K562 (cell line): ENCODE results near the gene SUMF2. TPM values are rescaled to one million over a fixed set of nuclear protein-coding genes. Genes with fewer than 3 reads are reported as not detected.
A peak's percentile ranks its signal among the peaks of the same experiment; 100 is the strongest.

ENCODE experiments used
- ATF7 ChIP-seq: fragments of 450-650 bp; IDR thresholded peaks from 2 replicates; pipeline ENCODE4 v1.7.1; 2014; ENCODE audit warnings: mild to moderate bottlenecking, moderate library complexity
- CBX1 ChIP-seq: sonication (generic); IDR thresholded peaks from 2 replicates; pipeline ENCODE4 v1.6.1; 2016; ENCODE audit warnings: antibody characterized with exemption, low read depth, mild to moderate bottlenecking
- CREB1 ChIP-seq, 2 experiments: sonication (generic) in 1 of 2; formaldehyde crosslinking in 1 of 2; IDR thresholded peaks; 2 replicates each; pipeline versions ENCODE4 v1.6.1 to v1.8.0; 2012 to 2022; ENCODE audit warnings: inconsistent platforms in 1 of 2, mild to moderate bottlenecking in 1 of 2, missing genetic modification reagents in 1 of 2, moderate library complexity in 1 of 2
- ERF ChIP-seq: fragments of 450-650 bp; formaldehyde crosslinking; IDR thresholded peaks from 2 replicates; pipeline ENCODE4 v1.4.0; 2020; ENCODE audit warnings: mild to moderate bottlenecking, mixed read lengths
- HBP1 ChIP-seq: fragments of 450-650 bp; formaldehyde crosslinking; IDR thresholded peaks from 2 replicates; pipeline ENCODE4 v1.4.0; 2022; ENCODE audit warnings: missing genetic modification characterization
- HIVEP1 ChIP-seq: fragments of 250-450 bp; sonication (Bioruptor Pico); IDR thresholded peaks from 2 replicates; pipeline ENCODE4 v1.4.0; 2020; ENCODE audit warnings: mild to moderate bottlenecking
- HMG20B ChIP-seq: fragments of 250-450 bp; sonication (Bioruptor Pico); IDR thresholded peaks from 2 replicates; pipeline ENCODE4 v1.5.0; 2021; ENCODE audit warnings: mild to moderate bottlenecking
- ID3 ChIP-seq, 2 experiments: fragments of 250-450 bp in 1 of 2; fragments of 450-650 bp in 1 of 2; sonication (Bioruptor Pico) in 1 of 2; IDR thresholded peaks; 2 replicates each; pipeline versions ENCODE4 v1.6.1 to v1.8.0; 2016 to 2021; ENCODE audit warnings: mild to moderate bottlenecking in 2 of 2, moderate library complexity in 2 of 2, missing compliant biosample characterization in 1 of 2, missing genetic modification characterization in 1 of 2
- MAZ ChIP-seq, 2 experiments: fragments of 450-650 bp in 1 of 2; sonication (generic) in 1 of 2; formaldehyde crosslinking; IDR thresholded peaks in 1 of 2; conservative IDR thresholded peaks in 1 of 2; 2 replicates each; pipeline versions ENCODE4 v1.4.0 to v1.5.0; 2020; ENCODE audit warnings: mild to moderate bottlenecking in 1 of 2, missing genetic modification reagents in 1 of 2
- NEUROD1 ChIP-seq: fragments of 150-350 bp; IDR thresholded peaks from 2 replicates; pipeline ENCODE4 v1.6.1; 2014; ENCODE audit warnings: borderline replicate concordance, low read length, low read depth; ENCODE audit not compliant: partially characterized antibody
- NFRKB ChIP-seq: fragments of 450-650 bp; IDR thresholded peaks from 2 replicates; pipeline ENCODE4 v1.6.1; 2016; ENCODE audit warnings: low read depth
- PCBP1 ChIP-seq: fragments of 200-400 bp; formaldehyde crosslinking; IDR thresholded peaks from 2 replicates; pipeline ENCODE4 v1.6.1; 2018; ENCODE audit warnings: mild to moderate bottlenecking, low read depth, low read length; ENCODE audit not compliant: poor library complexity, severe bottlenecking
- RBM17 ChIP-seq: fragments of 200-400 bp; formaldehyde crosslinking; IDR thresholded peaks from 2 replicates; pipeline ENCODE4 v1.6.1; 2017; ENCODE audit warnings: low read depth, mild to moderate bottlenecking, low read length, borderline replicate concordance
- SAP30 ChIP-seq: fragments of 200-600 bp; sonication (generic); IDR thresholded peaks from 2 replicates; pipeline ENCODE4 v1.6.1; 2012; ENCODE audit warnings: borderline replicate concordance, low read depth, mild to moderate bottlenecking, moderate library complexity, low read length, control low read depth, inconsistent platforms; ENCODE audit not compliant: insufficient read depth, poor library complexity, severe bottlenecking
- TAF7 ChIP-seq: fragments of 450-650 bp; IDR thresholded peaks from 2 replicates; pipeline ENCODE4 v1.6.1; 2016; ENCODE audit warnings: missing genetic modification characterization, missing compliant biosample characterization
- U2AF1 ChIP-seq: fragments of 200-400 bp; formaldehyde crosslinking; optimal IDR thresholded peaks from 2 replicates; pipeline ENCODE3; 2017; ENCODE audit warnings: mild to moderate bottlenecking, low read depth, low read length, moderate library complexity
- XRCC5 ChIP-seq: fragments of 200-400 bp; formaldehyde crosslinking; IDR thresholded peaks from 2 replicates; pipeline ENCODE4 v1.6.1; 2017; ENCODE audit warnings: low read depth, mild to moderate bottlenecking, low read length
- YY1 ChIP-seq, 3 experiments: IDR thresholded peaks; 2 replicates each; pipeline ENCODE4 v1.6.1; 2011; ENCODE audit warnings: low read length in 2 of 3, mild to moderate bottlenecking in 2 of 3, moderate library complexity in 2 of 3, borderline replicate concordance in 1 of 3, control low read depth in 1 of 3, low read depth in 1 of 3; ENCODE audit not compliant: insufficient read depth in 3 of 3, insufficient replicate concordance in 2 of 3, control insufficient read depth in 1 of 3, insufficient read length in 1 of 3; ENCODE audit errors: extremely low read depth in 1 of 3
- ZNF77 ChIP-seq: fragments of 250-450 bp; sonication (Bioruptor Pico); IDR thresholded peaks from 2 replicates; pipeline ENCODE4 v1.5.0; 2020
- polyA plus RNA-seq, 8 experiments: library from polyadenylated mRNA; depleted of rRNA in 4 of 8; stranded (reverse) in 5 of 8; unstranded in 3 of 8; fragments of >200 nt; fragmentation: Nextera tagmentation in 2 of 8; fragmentation: Illumina TruSeq in 1 of 8; extraction: Ambion mirVana in 2 of 8; extraction: Trizol in 1 of 8; gene quantifications; 2 replicates each; pipeline versions ENCODE4 v1.2.1 to v1.2.3, GENCODE V29; 2011 to 2014; ENCODE audit warnings: inconsistent platforms in 1 of 8, missing spikeins in 1 of 8
- total RNA-seq, 7 experiments: library from RNA; depleted of rRNA in 6 of 7; stranded (reverse); fragments of >200 nt in 6 of 7; fragmentation: Illumina TruSeq in 2 of 7; extraction: Trizol in 2 of 7; gene quantifications; 2 replicates each; pipeline versions ENCODE4 v1.2.1 to v1.2.3, GENCODE V29; 2011 to 2021; ENCODE audit warnings: low replicate concordance in 1 of 7
- TF ChIP-seq, protein P1 (sequence below): fragments of 250-450 bp; sonication (Bioruptor Pico); IDR thresholded peaks from 2 replicates; pipeline ENCODE4 v1.4.0; 2020
- TF ChIP-seq, protein P2 (sequence below): fragments of 450-650 bp; IDR thresholded peaks from 2 replicates; pipeline ENCODE4 v1.6.1; 2017; ENCODE audit warnings: antibody characterized with exemption

SUMF2 gene
- total and polyA plus RNA-seq, 9 of the 15 experiments (the other 6 are each of a cell fraction or from before 2014, with no cell fraction given), result 39.0 to 113 (median 67.7) TPM

DNA sequence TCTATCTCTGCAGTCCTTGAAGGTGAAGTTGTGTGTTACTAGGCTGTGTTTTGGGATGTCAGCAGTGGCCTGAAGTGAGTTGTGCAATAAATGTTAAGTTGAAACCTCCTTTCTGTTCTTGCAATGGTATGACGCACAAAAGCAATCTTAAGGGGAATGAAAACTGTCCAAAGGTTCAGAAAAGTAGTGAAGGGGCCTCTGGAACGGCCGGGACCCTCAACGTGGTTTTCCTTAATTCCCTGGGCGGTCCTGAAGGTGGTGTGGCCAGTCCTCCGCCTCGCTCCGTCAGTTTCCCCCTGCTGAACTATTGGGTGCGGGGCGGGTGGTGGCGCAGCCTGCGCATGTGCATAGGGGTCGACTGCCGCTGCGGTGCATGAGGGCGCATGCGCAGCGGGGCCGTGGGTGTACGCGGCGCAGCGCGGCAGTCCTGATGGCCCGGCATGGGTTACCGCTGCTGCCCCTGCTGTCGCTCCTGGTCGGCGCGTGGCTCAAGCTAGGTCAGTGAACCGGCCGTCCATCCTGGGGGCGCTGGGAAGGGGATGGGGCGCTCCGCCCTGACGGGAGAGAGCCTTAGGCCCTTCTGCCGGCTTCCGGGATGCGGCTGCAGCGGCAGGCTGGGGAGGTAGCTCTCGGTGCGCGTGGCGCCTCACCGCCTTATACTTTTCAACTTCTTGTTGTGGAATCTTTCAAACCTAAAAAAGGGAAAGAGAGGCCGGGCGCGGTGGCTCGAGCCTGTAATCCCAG, at the start of gene SUMF2 (continued):
- TF ChIP-seq ATF7 (peak; percentile 72; the same call in 1 of the 2 replicates), YY1 (IDR thresholded peaks at IDR 0.05; ENCODE audit: borderline replicate concordance in 1 of 3, control insufficient read depth in 1 of 3, extremely low read depth in 1 of 3, insufficient read depth in 3 of 3, insufficient read length in 1 of 3, insufficient replicate concordance in 2 of 3, low read depth in 1 of 3, low read length in 2 of 3) (peak in 2 of 3 experiments; percentile 72 to 79), U2AF1 (no peak), XRCC5 (0 out of 2 replicates have a peak, but pooled peaks have one; percentile 17), PCBP1 (peak; percentile 23), ID3 (CRISPR knock-in tag; IDR thresholded peaks at IDR 0.05) (no peak), ID3 (tag; IDR thresholded peaks at IDR 0.05) (no peak), ERF (CRISPR knock-in tag) (peak; percentile 95), ZNF77 (CRISPR knock-in tag) (peak; percentile 79), TAF7 (tag) (peak; percentile 40), NEUROD1 (peak; percentile 43), SAP30 (peak; percentile 51), CREB1 (IDR thresholded peaks at IDR 0.05) (peak; percentile 50), CREB1 (CRISPR knock-in tag; IDR thresholded peaks at IDR 0.05) (no peak), HBP1 (CRISPR knock-in tag) (peak; percentile 62; the same call in 1 of the 2 replicates), HMG20B (CRISPR knock-in tag) (0 out of 2 replicates have a peak, but pooled peaks have one; percentile 79), HIVEP1 (CRISPR knock-in tag) (no peak), MAZ (CRISPR knock-in tag; conservative IDR thresholded peaks at IDR 0.05 in 1 of 2, IDR thresholded peaks at IDR 0.05 in 1 of 2) (peak; percentile 60 to 93), CBX1 (peak; percentile 94), NFRKB (peak; percentile 63; the same call in 1 of the 2 replicates), RBM17 (no peak)
- TF ChIP-seq, protein P1, sequence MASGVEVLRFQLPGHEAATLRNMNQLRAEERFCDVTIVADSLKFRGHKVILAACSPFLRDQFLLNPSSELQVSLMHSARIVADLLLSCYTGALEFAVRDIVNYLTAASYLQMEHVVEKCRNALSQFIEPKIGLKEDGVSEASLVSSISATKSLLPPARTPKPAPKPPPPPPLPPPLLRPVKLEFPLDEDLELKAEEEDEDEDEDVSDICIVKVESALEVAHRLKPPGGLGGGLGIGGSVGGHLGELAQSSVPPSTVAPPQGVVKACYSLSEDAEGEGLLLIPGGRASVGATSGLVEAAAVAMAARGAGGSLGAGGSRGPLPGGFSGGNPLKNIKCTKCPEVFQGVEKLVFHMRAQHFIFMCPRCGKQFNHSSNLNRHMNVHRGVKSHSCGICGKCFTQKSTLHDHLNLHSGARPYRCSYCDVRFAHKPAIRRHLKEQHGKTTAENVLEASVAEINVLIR, result no peak
- TF ChIP-seq, protein P2, sequence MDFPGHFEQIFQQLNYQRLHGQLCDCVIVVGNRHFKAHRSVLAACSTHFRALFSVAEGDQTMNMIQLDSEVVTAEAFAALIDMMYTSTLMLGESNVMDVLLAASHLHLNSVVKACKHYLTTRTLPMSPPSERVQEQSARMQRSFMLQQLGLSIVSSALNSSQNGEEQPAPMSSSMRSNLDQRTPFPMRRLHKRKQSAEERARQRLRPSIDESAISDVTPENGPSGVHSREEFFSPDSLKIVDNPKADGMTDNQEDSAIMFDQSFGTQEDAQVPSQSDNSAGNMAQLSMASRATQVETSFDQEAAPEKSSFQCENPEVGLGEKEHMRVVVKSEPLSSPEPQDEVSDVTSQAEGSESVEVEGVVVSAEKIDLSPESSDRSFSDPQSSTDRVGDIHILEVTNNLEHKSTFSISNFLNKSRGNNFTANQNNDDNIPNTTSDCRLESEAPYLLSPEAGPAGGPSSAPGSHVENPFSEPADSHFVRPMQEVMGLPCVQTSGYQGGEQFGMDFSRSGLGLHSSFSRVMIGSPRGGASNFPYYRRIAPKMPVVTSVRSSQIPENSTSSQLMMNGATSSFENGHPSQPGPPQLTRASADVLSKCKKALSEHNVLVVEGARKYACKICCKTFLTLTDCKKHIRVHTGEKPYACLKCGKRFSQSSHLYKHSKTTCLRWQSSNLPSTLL, result no peak
